HG03039 (cell line): ENCODE data around the gene MAP6.

Experiments
- ATAC-seq: cut with Tn5 transposase; IDR thresholded peaks from one replicate; pipeline ENCODE4 v1.9.1; 2021; ENCODE audit warnings: mild to moderate bottlenecking, moderate library complexity; ENCODE audit not compliant: unreplicated experiment

Gene MAP6

GRCh38 chr11:75554258-75555022 lies 114.4 kb downstream of the MAP6 start:
- no peak for ATAC-seq

DNA sequence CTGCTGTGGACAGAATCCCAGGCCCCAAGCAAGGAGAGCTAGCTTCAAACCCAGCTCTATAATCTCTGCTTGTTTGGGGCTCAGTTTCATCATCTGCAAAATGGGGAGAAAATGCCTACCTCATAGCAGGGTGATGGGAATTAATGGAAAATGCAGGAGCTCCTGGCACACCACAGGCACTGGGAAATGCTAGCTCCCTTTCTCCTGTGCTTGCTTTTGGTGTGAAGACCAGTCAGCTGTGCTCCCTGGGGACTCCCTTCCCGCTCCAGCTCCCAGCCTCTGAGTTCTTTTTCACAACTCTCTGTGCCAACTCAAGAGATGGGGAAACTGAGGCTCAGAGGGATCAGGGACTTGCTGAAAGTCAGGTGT lies 115.0 kb downstream of the MAP6 start:
- no peak for ATAC-seq

DNA sequence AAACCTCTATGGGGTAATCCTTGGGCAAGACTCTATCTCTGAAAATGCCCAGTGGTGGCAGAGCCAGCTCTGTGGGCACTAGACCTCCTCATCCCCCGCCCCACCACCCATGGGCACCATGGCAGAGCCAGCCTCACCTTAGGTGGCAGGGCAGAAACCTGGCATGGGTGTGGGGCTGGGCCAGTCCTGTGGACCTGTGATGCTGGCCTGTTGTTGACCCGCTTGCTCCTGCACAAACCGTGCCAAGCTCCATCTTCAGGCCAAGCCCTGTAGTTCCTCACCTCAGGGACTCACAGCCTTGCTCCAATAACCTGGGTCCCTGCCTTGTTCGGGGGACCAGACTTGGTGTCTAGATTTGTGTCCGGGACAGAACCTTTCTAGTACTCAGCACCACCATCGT lies 115.7 kb downstream of the MAP6 start:
- ATAC-seq = no peak

GRCh38 chr11:75549370-75549958 lies 119.4 kb downstream of the MAP6 start:
- no peak for ATAC-seq

- no peak for ATAC-seq
Observed at GRCh38 chr11:75548595-75549272, 120.1 kb downstream of the MAP6 start.

GRCh38 chr11:75547617-75548058 lies 121.2 kb downstream of the MAP6 start:
- ATAC-seq = no peak

GRCh38 chr11:75547177-75547576 lies 121.7 kb downstream of the MAP6 start:
- no peak for ATAC-seq

DNA sequence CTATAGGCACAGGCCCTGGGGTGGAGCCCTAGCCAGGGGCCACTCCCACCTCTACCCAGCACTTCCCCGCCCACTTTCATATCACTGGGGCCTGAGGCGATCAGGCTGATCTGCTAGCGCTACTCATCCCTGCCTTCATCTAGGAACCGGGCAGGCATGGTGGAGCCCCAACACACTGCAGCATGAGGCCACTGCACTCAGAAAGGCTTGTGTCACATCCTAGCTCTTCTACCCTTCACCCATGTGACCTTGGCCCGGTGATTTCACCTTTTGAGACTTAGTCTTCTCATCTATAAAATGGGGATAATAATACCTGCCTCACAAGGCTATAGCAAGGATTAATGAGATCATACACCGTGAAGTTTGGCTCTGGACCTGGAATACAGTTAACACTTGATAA lies 125.0 kb downstream of the MAP6 start:
- ATAC-seq = no peak

- ATAC-seq = no peak
Observed at GRCh38 chr11:75542088-75542438, 126.8 kb downstream of the MAP6 start.

GRCh38 chr11:75541193-75542087 lies 127.4 kb downstream of the MAP6 start:
- no peak for ATAC-seq

GRCh38 chr11:75539459-75540334 lies 129.1 kb downstream of the MAP6 start:
- no peak for ATAC-seq

DNA sequence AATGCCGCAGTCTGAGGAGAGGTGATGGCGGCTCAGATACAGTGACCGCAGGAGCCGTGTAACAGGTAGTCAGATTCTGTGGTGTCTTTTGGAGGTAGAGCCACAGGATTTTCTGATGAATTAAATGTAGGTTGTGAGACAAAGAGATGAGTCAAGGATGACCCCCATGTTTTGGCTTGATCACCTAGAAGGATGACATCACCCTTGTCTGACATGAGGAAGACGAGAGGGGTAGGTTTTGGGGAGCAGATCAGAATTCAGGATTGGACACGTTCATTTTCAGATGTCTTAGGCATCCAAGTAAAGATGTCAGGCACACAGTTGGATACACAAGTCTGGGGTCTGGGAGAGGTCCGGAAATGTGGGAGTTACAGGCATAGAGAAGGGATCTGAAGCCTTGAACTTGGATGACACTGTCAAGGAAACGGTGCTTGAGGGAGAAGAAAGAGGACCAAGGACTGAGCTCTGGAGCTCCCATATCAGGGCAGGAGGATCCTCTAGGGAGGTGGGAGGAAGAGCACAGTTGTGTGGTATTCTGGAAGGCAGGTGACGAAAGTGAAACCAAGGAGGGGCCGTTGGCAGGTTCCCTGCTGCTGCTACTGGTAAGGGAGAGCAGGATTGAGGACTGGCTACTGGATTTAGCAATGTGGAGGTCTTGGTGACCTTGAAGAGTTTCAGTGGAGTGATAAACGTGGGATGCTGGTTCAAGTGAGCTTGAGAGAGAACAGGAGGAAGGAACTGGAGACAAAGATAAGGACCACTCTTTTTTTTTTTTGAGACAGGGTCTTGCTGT lies 130.5 kb downstream of the MAP6 start:
- no peak for ATAC-seq

DNA sequence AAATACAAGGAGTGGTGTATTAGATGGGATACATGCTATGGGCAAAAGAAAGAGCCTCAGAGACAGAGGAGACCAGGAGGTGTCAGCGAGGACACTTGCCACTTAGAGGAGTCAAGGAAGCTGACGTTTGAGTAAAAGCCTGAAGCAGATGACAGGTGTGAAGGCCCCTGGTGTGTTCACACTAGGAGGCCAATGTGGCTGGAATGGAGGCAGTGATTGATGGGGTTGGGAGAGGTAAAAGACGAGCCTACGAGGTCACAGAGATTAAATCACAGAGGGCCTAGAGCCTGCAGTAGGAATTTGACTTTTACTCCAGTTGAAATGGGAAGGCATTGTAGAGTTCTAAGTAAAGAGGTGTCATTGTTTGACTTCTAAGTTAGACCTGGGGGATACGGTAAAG lies 131.1 kb downstream of the MAP6 start:
- no peak for ATAC-seq
